ENCODE results near the gene HOXD12. TPM values are rescaled to one million over a fixed set of nuclear protein-coding genes. Genes with fewer than 3 reads are reported as not detected.
A peak's percentile ranks its signal among the peaks of the same experiment; 100 is the strongest.

The HOXD12 gene
- total RNA-seq, 6 experiments from 2014 or later = not detected

DNA sequence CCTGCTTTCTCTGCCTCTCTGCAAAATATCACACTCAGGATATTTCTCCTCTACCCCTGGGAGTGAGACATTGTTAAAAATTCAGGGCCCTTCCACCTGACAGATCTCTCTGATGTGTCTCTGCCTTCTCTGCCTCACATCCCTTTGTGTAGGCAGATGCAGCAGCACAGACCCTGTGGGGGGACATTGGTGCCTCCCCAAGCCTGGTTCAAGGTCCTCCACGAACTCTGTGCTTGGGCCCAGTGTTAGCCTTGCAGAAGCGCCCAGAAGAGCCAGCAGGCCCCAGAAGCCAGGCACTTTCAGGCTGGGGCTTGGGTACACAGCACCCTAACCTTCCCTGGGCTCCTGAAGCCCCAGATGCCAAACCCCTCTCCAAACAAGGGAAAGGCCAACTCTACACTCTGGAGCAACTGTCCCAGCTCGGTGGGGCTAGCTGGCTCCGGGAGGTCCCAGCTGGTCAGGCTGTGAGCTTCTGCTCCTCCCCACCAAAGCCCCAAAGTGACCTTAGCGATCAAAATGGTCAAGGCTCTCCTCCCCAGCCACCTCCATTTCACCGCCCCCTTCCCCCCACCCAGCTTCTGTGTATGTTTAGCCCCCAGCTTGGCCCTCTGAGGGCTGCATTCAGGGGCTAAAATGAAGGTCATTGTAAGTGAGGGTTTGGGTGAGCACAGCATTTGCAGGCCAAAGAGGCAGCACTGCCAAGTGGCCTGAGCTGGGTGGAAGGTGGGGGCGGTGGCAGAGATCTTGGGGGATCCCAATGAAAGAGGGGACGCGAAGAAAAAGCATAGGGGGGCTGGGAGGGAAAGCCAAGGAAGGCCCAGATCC, 25.6 kb downstream of the HOXD12 start:
- Histone ChIP-seq H3K27me3 (peaks cover 28 to 73% of the 10 kb centered on the region in 2 donors), H3K4me1 (peaks cover 0 to 8% (median 0%) of the 10 kb centered on the region in 4 donors), H3K9me3 (no peaks in the 10 kb centered on the region), H3K27ac (no peak overlapping the region), H3K36me3 (no peaks in the 10 kb centered on the region), H3K4me3 (no peak overlapping the region)
- intact Hi-C loops (cut with DNase I) = loop anchor here (5.0 to 10.0 kb wide), 3 partner anchors 517 to 710 kb away; no protein-coding TSS in a partner anchor
- no peak for DNase-seq
- TF ChIP-seq, protein P1, sequence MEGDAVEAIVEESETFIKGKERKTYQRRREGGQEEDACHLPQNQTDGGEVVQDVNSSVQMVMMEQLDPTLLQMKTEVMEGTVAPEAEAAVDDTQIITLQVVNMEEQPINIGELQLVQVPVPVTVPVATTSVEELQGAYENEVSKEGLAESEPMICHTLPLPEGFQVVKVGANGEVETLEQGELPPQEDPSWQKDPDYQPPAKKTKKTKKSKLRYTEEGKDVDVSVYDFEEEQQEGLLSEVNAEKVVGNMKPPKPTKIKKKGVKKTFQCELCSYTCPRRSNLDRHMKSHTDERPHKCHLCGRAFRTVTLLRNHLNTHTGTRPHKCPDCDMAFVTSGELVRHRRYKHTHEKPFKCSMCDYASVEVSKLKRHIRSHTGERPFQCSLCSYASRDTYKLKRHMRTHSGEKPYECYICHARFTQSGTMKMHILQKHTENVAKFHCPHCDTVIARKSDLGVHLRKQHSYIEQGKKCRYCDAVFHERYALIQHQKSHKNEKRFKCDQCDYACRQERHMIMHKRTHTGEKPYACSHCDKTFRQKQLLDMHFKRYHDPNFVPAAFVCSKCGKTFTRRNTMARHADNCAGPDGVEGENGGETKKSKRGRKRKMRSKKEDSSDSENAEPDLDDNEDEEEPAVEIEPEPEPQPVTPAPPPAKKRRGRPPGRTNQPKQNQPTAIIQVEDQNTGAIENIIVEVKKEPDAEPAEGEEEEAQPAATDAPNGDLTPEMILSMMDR (IDR thresholded peaks at IDR 0.05) = no peak
- TF ChIP-seq POLR2A (IDR thresholded peaks at IDR 0.05) = no peak
- no peak for ATAC-seq
- WGBS (ENCODE audit: insufficient coverage, low coverage, low lambda C conversion rate, missing lambda C conversion rate) = 17% methylated on average over 6 of the region's 9 CpGs

DNA sequence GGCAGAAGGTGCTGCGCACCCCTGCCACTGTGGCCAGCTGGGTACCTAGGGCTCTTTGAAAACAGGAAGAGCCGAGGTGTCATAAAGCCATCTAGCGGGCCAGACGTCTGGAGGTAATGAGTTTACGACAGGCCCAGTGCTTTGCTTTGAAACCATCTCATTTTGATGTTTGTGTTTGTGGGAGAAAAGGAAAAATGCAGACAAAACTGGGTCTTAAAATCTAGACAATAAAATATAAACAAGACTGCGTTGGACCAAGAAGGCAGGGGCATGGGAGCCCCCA, 26.1 kb downstream of the HOXD12 start:
- peaks cover 24 to 73% of the 10 kb centered on the region in 2 donors for H3K27me3 ChIP-seq
- no peak overlapping the region for H3K27ac ChIP-seq
- no peaks in the 10 kb centered on the region for H3K36me3 ChIP-seq
- H3K4me1 ChIP-seq = peaks cover 0 to 10% (median 0%) of the 10 kb centered on the region in 4 donors
- 11% methylated on average over 6 of the region's 6 CpGs for WGBS (ENCODE audit: insufficient coverage, low coverage, low lambda C conversion rate, missing lambda C conversion rate)
- ATAC-seq (no peak), DNase-seq (no peak)
- H3K9me3 ChIP-seq = no peaks in the 10 kb centered on the region
- TF ChIP-seq, protein P1 (IDR thresholded peaks at IDR 0.05) = no peak
- TF ChIP-seq POLR2A (IDR thresholded peaks at IDR 0.05) = no peak
- no peak overlapping the region for H3K4me3 ChIP-seq
- intact Hi-C loops (cut with DNase I) = loop anchor here (10.0 kb wide), 2 partner anchors 689 to 709 kb away; no protein-coding TSS in a partner anchor

DNA sequence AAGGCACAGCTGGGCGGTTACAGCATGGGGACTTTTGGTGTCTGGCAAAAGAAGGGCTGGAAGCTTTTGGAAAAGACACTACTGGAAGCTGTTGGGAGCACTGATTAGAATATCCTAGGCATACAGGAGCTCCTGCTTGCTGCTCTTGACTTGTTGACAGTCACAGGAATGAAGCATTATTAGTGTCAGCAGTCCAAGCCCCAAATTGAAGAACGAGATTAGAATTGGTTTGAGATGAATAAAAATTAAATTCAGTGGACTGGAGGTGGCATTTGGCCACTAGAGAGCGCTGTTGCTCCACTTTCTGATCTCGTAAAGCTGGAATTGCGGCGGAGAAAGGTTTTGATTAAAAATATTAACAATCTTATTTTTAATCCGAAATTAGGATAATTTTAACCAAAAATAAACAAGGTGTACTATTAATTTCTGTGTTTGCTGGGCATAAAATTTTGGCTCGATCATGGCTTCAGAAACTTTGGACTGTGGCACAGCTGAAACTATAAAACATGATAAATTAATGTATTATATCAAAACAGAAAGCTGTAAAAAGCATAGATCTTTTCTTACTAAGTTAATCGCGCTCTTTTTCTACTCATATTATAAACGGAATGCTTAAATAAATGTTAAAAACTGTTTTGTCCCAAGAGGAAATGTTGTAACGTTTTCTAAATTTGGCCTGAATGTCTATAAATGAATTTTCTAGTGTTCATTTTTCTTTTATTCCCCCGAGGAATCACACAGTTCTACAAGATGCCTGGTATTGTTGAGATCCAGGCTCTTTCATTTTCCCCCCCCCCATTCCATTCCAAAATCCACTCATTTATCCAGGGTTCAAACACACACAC, 27.6 kb downstream of the HOXD12 start:
- no peaks in the 10 kb centered on the region for H3K9me3 ChIP-seq
- peaks cover 0 to 15% (median 0%) of the 10 kb centered on the region in 4 donors for H3K4me1 ChIP-seq
- no peak for TF ChIP-seq POLR2A (IDR thresholded peaks at IDR 0.05)
- TF ChIP-seq, protein P1 (IDR thresholded peaks at IDR 0.05) = peak; percentile 83 to 93 (median 89)
- ATAC-seq (peak; percentile 43 to 67 (median 64)), DNase-seq (peak in 2 of 3 donors; percentile 51 to 68)
- H3K36me3 ChIP-seq = no peaks in the 10 kb centered on the region
- H3K4me3 ChIP-seq = no peak overlapping the region
- no peak overlapping the region for H3K27ac ChIP-seq
- H3K27me3 ChIP-seq = peaks cover 21 to 74% of the 10 kb centered on the region in 2 donors
- 1% methylated on average over 13 of the region's 13 CpGs for WGBS (ENCODE audit: insufficient coverage, low coverage, low lambda C conversion rate, missing lambda C conversion rate)
- intact Hi-C loops (cut with DNase I) = loop anchor here (10.0 kb wide), 2 partner anchors 688 to 708 kb away; no protein-coding TSS in a partner anchor

DNA sequence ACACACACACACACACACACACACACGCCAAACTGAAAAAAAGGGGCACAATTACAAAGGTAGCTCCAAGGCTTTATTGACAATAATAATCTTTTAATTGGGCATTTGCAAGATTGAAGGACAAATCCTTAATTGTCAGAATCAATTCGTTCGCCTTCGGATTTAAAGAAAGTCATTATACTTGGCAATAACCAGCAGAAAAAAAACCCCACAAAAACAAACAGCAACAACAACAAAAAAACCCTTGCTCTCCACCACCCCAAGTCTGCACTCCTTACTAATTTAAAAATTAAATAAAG, 28.1 kb downstream of the HOXD12 start:
- TF ChIP-seq POLR2A (IDR thresholded peaks at IDR 0.05) = no peak
- TF ChIP-seq, protein P1 (IDR thresholded peaks at IDR 0.05) = no peak
- no peak for DNase-seq
- Histone ChIP-seq H3K9me3 (no peaks in the 10 kb centered on the region), H3K4me1 (peaks cover 0 to 14% (median 0%) of the 10 kb centered on the region in 4 donors), H3K4me3 (no peak overlapping the region), H3K36me3 (no peaks in the 10 kb centered on the region), H3K27ac (no peak overlapping the region), H3K27me3 (peaks cover 20 to 74% of the 10 kb centered on the region in 2 donors)
- no peak for ATAC-seq
- WGBS (ENCODE audit: insufficient coverage, low coverage, low lambda C conversion rate, missing lambda C conversion rate) = 19% methylated on average over 4 of the region's 4 CpGs
- intact Hi-C loops (cut with DNase I) = loop anchor here (10.0 kb wide), 2 partner anchors 687 to 707 kb away; no protein-coding TSS in a partner anchor
